ENCODE measurements around the gene NRXN3.

- TF ChIP-seq CTCF (IDR thresholded peaks at IDR 0.05): no peak
- no peak for TF ChIP-seq POLR2A (IDR thresholded peaks at IDR 0.05)
Observed at GRCh38 chr14:78975734-78976133, 805.6 kb downstream of the NRXN3 start.

All from heart left ventricle (tissue), 13 donors.